HEK293 (cell line): ENCODE data around the gene R3HDM4.

ENCODE experiments used
- EGR2 ChIP-seq: fragments of 450-650 bp; formaldehyde crosslinking; IDR thresholded peaks from 2 replicates; pipeline ENCODE4 v1.5.1; 2016; ENCODE audit warnings: low read depth, missing biosample characterization, missing genetic modification characterization
- KLF8 ChIP-seq: fragments of 450-650 bp; formaldehyde crosslinking; IDR thresholded peaks from 2 replicates; pipeline ENCODE4 v1.5.1; 2016; ENCODE audit warnings: missing biosample characterization, missing genetic modification characterization
- PATZ1 ChIP-seq: fragments of 450-650 bp; formaldehyde crosslinking; IDR thresholded peaks from 2 replicates; pipeline ENCODE4 v1.5.1; 2016; ENCODE audit warnings: missing biosample characterization, missing genetic modification characterization
- ZBTB20 ChIP-seq: fragments of 450-650 bp; formaldehyde crosslinking; IDR thresholded peaks from 2 replicates; pipeline ENCODE4 v1.5.1; 2016; ENCODE audit warnings: missing biosample characterization, missing genetic modification characterization
- ZBTB6 ChIP-seq: fragments of 450-650 bp; formaldehyde crosslinking; IDR thresholded peaks from 2 replicates; pipeline ENCODE4 v1.5.1; 2017; ENCODE audit warnings: missing biosample characterization, missing genetic modification characterization
- ZBTB8A ChIP-seq: fragments of 450-650 bp; formaldehyde crosslinking; IDR thresholded peaks from 2 replicates; pipeline ENCODE4 v1.5.1; 2016; ENCODE audit warnings: missing biosample characterization, missing genetic modification characterization
- ZFP37 ChIP-seq: fragments of 450-650 bp; formaldehyde crosslinking; IDR thresholded peaks from 2 replicates; pipeline ENCODE4 v1.5.1; 2016; ENCODE audit warnings: missing biosample characterization, missing genetic modification characterization
- ZNF112 ChIP-seq: fragments of 450-650 bp; formaldehyde crosslinking; IDR thresholded peaks from 2 replicates; pipeline ENCODE4 v1.5.0; 2017; ENCODE audit warnings: missing biosample characterization, missing genetic modification characterization
- ZNF138 ChIP-seq: fragments of 450-650 bp; formaldehyde crosslinking; IDR thresholded peaks from 2 replicates; pipeline ENCODE4 v1.5.1; 2016; ENCODE audit warnings: missing biosample characterization, missing genetic modification characterization, borderline replicate concordance
- ZNF140 ChIP-seq: fragments of 450-650 bp; formaldehyde crosslinking; IDR thresholded peaks from 2 replicates; pipeline ENCODE4 v1.5.1; 2016; ENCODE audit warnings: missing biosample characterization, missing genetic modification characterization
- ZNF16 ChIP-seq: fragments of 450-650 bp; formaldehyde crosslinking; IDR thresholded peaks from 2 replicates; pipeline ENCODE4 v1.5.1; 2016; ENCODE audit warnings: low read depth, missing biosample characterization, missing genetic modification characterization
- ZNF202 ChIP-seq: fragments of 450-650 bp; formaldehyde crosslinking; IDR thresholded peaks from 2 replicates; pipeline ENCODE4 v1.5.1; 2016; ENCODE audit warnings: missing biosample characterization, missing genetic modification characterization, borderline replicate concordance
- ZNF221 ChIP-seq: fragments of 450-650 bp; formaldehyde crosslinking; IDR thresholded peaks from 2 replicates; pipeline ENCODE4 v1.5.1; 2017; ENCODE audit warnings: missing biosample characterization, missing genetic modification characterization, borderline replicate concordance
- ZNF248 ChIP-seq: fragments of 450-650 bp; formaldehyde crosslinking; IDR thresholded peaks from 2 replicates; pipeline ENCODE4 v1.5.1; 2017; ENCODE audit warnings: missing biosample characterization, missing genetic modification characterization
- ZNF37A ChIP-seq: fragments of 450-650 bp; IDR thresholded peaks from 2 replicates; pipeline ENCODE4 v1.5.1; 2018; ENCODE audit warnings: missing biosample characterization, missing genetic modification characterization
- ZNF398 ChIP-seq: fragments of 450-650 bp; formaldehyde crosslinking; IDR thresholded peaks from 2 replicates; pipeline ENCODE4 v1.5.1; 2017; ENCODE audit warnings: missing biosample characterization, missing genetic modification characterization
- ZNF433 ChIP-seq: fragments of 450-650 bp; formaldehyde crosslinking; IDR thresholded peaks from 2 replicates; pipeline ENCODE4 v1.5.1; 2016; ENCODE audit warnings: missing biosample characterization, missing genetic modification characterization, low read depth
- ZNF521 ChIP-seq: fragments of 450-650 bp; formaldehyde crosslinking; IDR thresholded peaks from 2 replicates; pipeline ENCODE4 v1.5.1; 2017; ENCODE audit warnings: missing biosample characterization, mild to moderate bottlenecking, missing genetic modification characterization
- ZNF555 ChIP-seq: fragments of 450-650 bp; formaldehyde crosslinking; conservative IDR thresholded peaks from 2 replicates; pipeline ENCODE4 v1.5.1; 2017; ENCODE audit warnings: missing biosample characterization, mild to moderate bottlenecking, missing genetic modification characterization, inconsistent platforms
- ZNF560 ChIP-seq: fragments of 450-650 bp; formaldehyde crosslinking; IDR thresholded peaks from 2 replicates; pipeline ENCODE4 v1.5.1; 2017; ENCODE audit warnings: missing biosample characterization, missing genetic modification characterization, borderline replicate concordance
- ZNF561 ChIP-seq: fragments of 450-650 bp; IDR thresholded peaks from 2 replicates; pipeline ENCODE4 v1.5.1; 2018; ENCODE audit warnings: missing biosample characterization, missing genetic modification characterization, borderline replicate concordance
- ZNF626 ChIP-seq: fragments of 450-650 bp; sonication (Bioruptor Pico); formaldehyde crosslinking; IDR thresholded peaks from 2 replicates; pipeline ENCODE4 v1.5.1; 2018; ENCODE audit warnings: missing biosample characterization, missing genetic modification characterization, inconsistent platforms
- ZNF629 ChIP-seq: fragments of 450-650 bp; formaldehyde crosslinking; IDR thresholded peaks from 2 replicates; pipeline ENCODE4 v1.5.1; 2017; ENCODE audit warnings: missing biosample characterization, missing genetic modification characterization
- ZNF660 ChIP-seq: fragments of 450-650 bp; IDR thresholded peaks from 2 replicates; pipeline ENCODE4 v1.5.1; 2018; ENCODE audit warnings: missing biosample characterization, mild to moderate bottlenecking, missing genetic modification characterization
- ZNF701 ChIP-seq: fragments of 450-650 bp; formaldehyde crosslinking; IDR thresholded peaks from 2 replicates; pipeline ENCODE4 v1.5.1; 2016; ENCODE audit warnings: missing biosample characterization, missing genetic modification characterization
- ZNF777 ChIP-seq: fragments of 450-650 bp; formaldehyde crosslinking; IDR thresholded peaks from 2 replicates; pipeline ENCODE4 v1.5.1; 2017; ENCODE audit warnings: missing biosample characterization, missing genetic modification characterization, borderline replicate concordance
- ZNF785 ChIP-seq: fragments of 450-650 bp; formaldehyde crosslinking; IDR thresholded peaks from 2 replicates; pipeline ENCODE4 v1.5.1; 2016; ENCODE audit warnings: missing biosample characterization, missing genetic modification characterization
- ZNF837 ChIP-seq: fragments of 450-650 bp; formaldehyde crosslinking; IDR thresholded peaks from 2 replicates; pipeline ENCODE4 v1.5.1; 2016; ENCODE audit warnings: missing biosample characterization, missing genetic modification characterization
- TF ChIP-seq, protein P1 (sequence below): fragments of 450-650 bp; formaldehyde crosslinking; IDR thresholded peaks from 2 replicates; pipeline ENCODE4 v1.5.1; 2016; ENCODE audit warnings: missing biosample characterization, missing genetic modification characterization
- TF ChIP-seq, protein P2 (sequence below): fragments of 450-650 bp; formaldehyde crosslinking; IDR thresholded peaks from 2 replicates; pipeline ENCODE4 v1.5.1; 2016; ENCODE audit warnings: missing biosample characterization, missing genetic modification characterization
- TF ChIP-seq, protein P3 (sequence below): fragments of 450-650 bp; formaldehyde crosslinking; IDR thresholded peaks from 2 replicates; pipeline ENCODE4 v1.5.1; 2016; ENCODE audit warnings: missing biosample characterization, missing genetic modification characterization

Gene R3HDM4

DNA sequence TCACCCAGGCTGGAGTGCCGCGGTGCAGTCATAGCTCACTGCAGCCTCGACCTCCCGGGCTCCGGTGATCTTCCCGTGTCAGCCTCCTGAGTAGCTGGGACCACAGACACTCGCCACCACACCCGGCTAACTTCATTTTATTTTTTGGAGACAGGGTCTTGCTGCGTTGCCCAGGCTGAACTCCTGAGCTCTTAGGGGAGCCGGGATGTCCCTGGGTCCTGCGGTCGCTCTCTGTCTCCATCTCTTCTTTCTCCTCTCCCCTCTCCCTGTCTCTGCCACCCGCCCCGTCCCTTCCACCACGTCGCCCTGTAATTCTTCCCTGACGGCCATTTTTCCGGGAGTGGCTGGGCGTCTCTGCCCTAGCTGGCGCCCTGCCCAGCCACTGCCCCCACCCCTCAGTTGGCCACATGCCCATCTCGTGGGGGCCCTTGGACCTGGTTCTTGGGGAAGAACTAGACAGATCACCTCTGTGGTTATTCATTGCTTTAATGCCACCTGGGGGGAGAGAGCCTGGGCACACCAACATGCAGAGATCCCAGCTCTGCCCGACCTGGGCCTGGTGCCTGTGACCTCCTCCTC is 31.7 kb upstream of the R3HDM4 start (continued):
- peak; percentile 64 for TF ChIP-seq PATZ1 (tag by site-specific recombination)
- TF ChIP-seq ZNF837 = no peak
- TF ChIP-seq ZNF221 (tag by site-specific recombination) = no peak
- TF ChIP-seq ZNF37A = no peak
- no peak for TF ChIP-seq ZNF248
- TF ChIP-seq ZNF561 (tag by site-specific recombination) = no peak
- no peak for TF ChIP-seq ZNF777
- TF ChIP-seq ZNF521 = no peak
- no peak for TF ChIP-seq ZNF660 (tag by site-specific recombination)
- no peak for TF ChIP-seq ZBTB6
- no peak for TF ChIP-seq ZNF560 (tag by site-specific recombination)
- TF ChIP-seq, protein P1, sequence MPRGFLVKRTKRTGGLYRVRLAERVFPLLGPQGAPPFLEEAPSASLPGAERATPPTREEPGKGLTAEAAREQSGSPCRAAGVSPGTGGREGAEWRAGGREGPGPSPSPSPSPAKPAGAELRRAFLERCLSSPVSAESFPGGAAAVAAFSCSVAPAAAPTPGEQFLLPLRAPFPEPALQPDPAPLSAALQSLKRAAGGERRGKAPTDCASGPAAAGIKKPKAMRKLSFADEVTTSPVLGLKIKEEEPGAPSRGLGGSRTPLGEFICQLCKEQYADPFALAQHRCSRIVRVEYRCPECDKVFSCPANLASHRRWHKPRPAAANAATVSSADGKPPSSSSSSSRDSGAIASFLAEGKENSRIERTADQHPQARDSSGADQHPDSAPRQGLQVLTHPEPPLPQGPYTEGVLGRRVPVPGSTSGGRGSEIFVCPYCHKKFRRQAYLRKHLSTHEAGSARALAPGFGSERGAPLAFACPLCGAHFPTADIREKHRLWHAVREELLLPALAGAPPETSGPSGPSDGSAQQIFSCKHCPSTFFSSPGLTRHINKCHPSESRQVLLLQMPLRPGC (tag by site-specific recombination) = no peak
- TF ChIP-seq ZBTB20 (tag by site-specific recombination) = no peak
- no peak for TF ChIP-seq ZNF140 (tag by site-specific recombination)
- TF ChIP-seq, protein P2, sequence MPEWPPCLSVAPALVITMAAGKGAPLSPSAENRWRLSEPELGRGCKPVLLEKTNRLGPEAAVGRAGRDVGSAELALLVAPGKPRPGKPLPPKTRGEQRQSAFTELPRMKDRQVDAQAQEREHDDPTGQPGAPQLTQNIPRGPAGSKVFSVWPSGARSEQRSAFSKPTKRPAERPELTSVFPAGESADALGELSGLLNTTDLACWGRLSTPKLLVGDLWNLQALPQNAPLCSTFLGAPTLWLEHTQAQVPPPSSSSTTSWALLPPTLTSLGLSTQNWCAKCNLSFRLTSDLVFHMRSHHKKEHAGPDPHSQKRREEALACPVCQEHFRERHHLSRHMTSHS (tag by site-specific recombination) = no peak
- peak; percentile 72 for TF ChIP-seq ZBTB8A
- TF ChIP-seq ZNF626 = no peak
- TF ChIP-seq ZNF701 = no peak
- TF ChIP-seq ZNF112 (tag by site-specific recombination) = no peak
- no peak for TF ChIP-seq EGR2 (tag by site-specific recombination)
- no peak for TF ChIP-seq ZNF555 (tag by site-specific recombination)
- no peak for TF ChIP-seq ZNF16 (tag by site-specific recombination)
- no peak for TF ChIP-seq ZNF138 (tag by site-specific recombination)
- TF ChIP-seq KLF8 (tag by site-specific recombination) = peak; percentile 57
- no peak for TF ChIP-seq ZNF433 (tag by site-specific recombination)
- TF ChIP-seq ZNF398 = peak; percentile 55
- TF ChIP-seq, protein P3, sequence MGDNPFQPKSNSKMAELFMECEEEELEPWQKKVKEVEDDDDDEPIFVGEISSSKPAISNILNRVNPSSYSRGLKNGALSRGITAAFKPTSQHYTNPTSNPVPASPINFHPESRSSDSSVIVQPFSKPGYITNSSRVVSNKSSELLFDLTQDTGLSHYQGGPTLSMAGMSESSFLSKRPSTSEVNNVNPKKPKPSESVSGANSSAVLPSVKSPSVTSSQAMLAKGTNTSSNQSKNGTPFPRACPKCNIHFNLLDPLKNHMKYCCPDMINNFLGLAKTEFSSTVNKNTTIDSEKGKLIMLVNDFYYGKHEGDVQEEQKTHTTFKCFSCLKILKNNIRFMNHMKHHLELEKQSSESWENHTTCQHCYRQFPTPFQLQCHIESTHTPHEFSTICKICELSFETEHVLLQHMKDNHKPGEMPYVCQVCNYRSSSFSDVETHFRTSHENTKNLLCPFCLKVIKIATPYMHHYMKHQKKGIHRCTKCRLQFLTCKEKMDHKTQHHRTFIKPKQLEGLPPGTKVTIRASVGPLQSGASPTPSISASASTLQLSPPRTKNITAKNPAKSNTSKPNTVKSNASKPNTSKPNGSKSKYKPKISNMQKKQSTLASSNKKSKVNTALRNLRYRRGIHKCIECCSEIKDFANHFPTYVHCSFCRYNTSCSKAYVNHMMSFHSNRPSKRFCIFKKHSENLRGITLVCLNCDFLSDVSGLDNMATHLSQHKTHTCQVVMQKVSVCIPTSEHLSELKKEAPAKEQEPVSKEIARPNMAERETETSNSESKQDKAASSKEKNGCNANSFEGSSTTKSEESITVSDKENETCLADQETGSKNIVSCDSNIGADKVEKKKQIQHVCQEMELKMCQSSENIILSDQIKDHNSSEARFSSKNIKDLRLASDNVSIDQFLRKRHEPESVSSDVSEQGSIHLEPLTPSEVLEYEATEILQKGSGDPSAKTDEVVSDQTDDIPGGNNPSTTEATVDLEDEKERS (tag by site-specific recombination) = no peak
- no peak for TF ChIP-seq ZNF202 (tag by site-specific recombination)
- no peak for TF ChIP-seq ZNF785 (tag by site-specific recombination)
- TF ChIP-seq ZFP37 (tag by site-specific recombination) = no peak
- no peak for TF ChIP-seq ZNF629 (tag by site-specific recombination)
